Measurements from ENCODE around the gene PSG1. TPM values are rescaled to one million over a fixed set of nuclear protein-coding genes. Genes with fewer than 3 reads are reported as not detected.
A peak's percentile ranks its signal among the peaks of the same experiment; 100 is the strongest.
"Not testable (repeated sequence)": the region's sequence is repeated elsewhere in the genome, so short reads cannot be mapped to it uniquely, and the experiment has no call there.

PSG1 gene
- total RNA-seq, 2 experiments from 2014 or later: not detected

- ATAC-seq (no peak), DNase-seq (no peak)
- intact Hi-C loops (cut with micrococcal nuclease): no loop called here
- POLR2A ChIA-PET: no interaction called here
- CTCF ChIA-PET: no interaction called here
- H3K27me3 Mint-ChIP-seq: peaks cover 8% of the 10 kb centered on the region
- H3K27ac Mint-ChIP-seq: no peak overlapping the region
- TF ChIP-seq CTCF (IDR thresholded peaks at IDR 0.05): no peak
- H3K36me3 Mint-ChIP-seq (ENCODE audit: low read depth): no peaks in the 10 kb centered on the region
- H3K4me1 Mint-ChIP-seq (ENCODE audit: low read depth): no peaks in the 10 kb centered on the region
- H3K9me3 Mint-ChIP-seq: no peaks in the 10 kb centered on the region
- H3K4me3 Mint-ChIP-seq: no peak overlapping the region
Measured at GRCh38 chr19:42872608-42873007, 6.9 kb downstream of the PSG1 start.

GRCh38 chr19:42857544-42857867 is 22.0 kb downstream of the PSG1 start:
- no peaks in the 10 kb centered on the region for H3K36me3 Mint-ChIP-seq (ENCODE audit: low read depth)
- ATAC-seq (no peak), DNase-seq (no peak)
- H3K4me1 Mint-ChIP-seq (ENCODE audit: low read depth): no peaks in the 10 kb centered on the region
- no peak overlapping the region for H3K27ac Mint-ChIP-seq
- intact Hi-C loops (cut with micrococcal nuclease): no loop called here
- peak; percentile 38 for TF ChIP-seq CTCF (IDR thresholded peaks at IDR 0.05)
- ChIA-PET CTCF (no interaction called here), POLR2A (no interaction called here)
- H3K9me3 Mint-ChIP-seq: no peaks in the 10 kb centered on the region
- H3K27me3 Mint-ChIP-seq: peaks cover 7% of the 10 kb centered on the region
- H3K4me3 Mint-ChIP-seq: no peak overlapping the region

GRCh38 chr19:42856866-42857543 is 22.5 kb downstream of the PSG1 start:
- peak; percentile 33 for DNase-seq
- H3K36me3 Mint-ChIP-seq (ENCODE audit: low read depth); POLR2A ChIA-PET; H3K4me1 Mint-ChIP-seq (ENCODE audit: low read depth); H3K4me3 Mint-ChIP-seq; ATAC-seq; H3K27me3 Mint-ChIP-seq; intact Hi-C loops (cut with micrococcal nuclease); H3K9me3 Mint-ChIP-seq; H3K27ac Mint-ChIP-seq: not testable (repeated sequence)
- peak; percentile 70 for TF ChIP-seq CTCF (IDR thresholded peaks at IDR 0.05)
- CTCF ChIA-PET: interaction anchor here (0.7 kb wide), 1 partner anchor 28 kb away, joined by 3 read pairs; no protein-coding TSS in a partner anchor

GRCh38 chr19:42854745-42855144 is 24.8 kb downstream of the PSG1 start:
- POLR2A ChIA-PET; H3K36me3 Mint-ChIP-seq (ENCODE audit: low read depth); H3K9me3 Mint-ChIP-seq; H3K4me3 Mint-ChIP-seq; CTCF ChIA-PET; intact Hi-C loops (cut with micrococcal nuclease); ATAC-seq; H3K4me1 Mint-ChIP-seq (ENCODE audit: low read depth); DNase-seq; H3K27ac Mint-ChIP-seq; H3K27me3 Mint-ChIP-seq: not testable (repeated sequence)

- H3K9me3 Mint-ChIP-seq, CTCF ChIA-PET, POLR2A ChIA-PET: not testable (repeated sequence)
Measured at GRCh38 chr19:42853231-42853630, 26.3 kb downstream of the PSG1 start.

GRCh38 chr19:42852821-42853220 is 26.7 kb downstream of the PSG1 start:
- H3K4me1 Mint-ChIP-seq (ENCODE audit: low read depth); intact Hi-C loops (cut with micrococcal nuclease); ATAC-seq; H3K9me3 Mint-ChIP-seq; H3K36me3 Mint-ChIP-seq (ENCODE audit: low read depth); POLR2A ChIA-PET; H3K4me3 Mint-ChIP-seq; H3K27me3 Mint-ChIP-seq; H3K27ac Mint-ChIP-seq; DNase-seq; CTCF ChIA-PET: not testable (repeated sequence)

More at GRCh38 chr19:42853231-42853630, 26.3 kb downstream of the PSG1 start:
- H3K27ac Mint-ChIP-seq; H3K36me3 Mint-ChIP-seq (ENCODE audit: low read depth); H3K4me3 Mint-ChIP-seq; DNase-seq; H3K27me3 Mint-ChIP-seq; H3K4me1 Mint-ChIP-seq (ENCODE audit: low read depth); intact Hi-C loops (cut with micrococcal nuclease); ATAC-seq: not testable (repeated sequence)

- H3K9me3 Mint-ChIP-seq; DNase-seq; H3K4me3 Mint-ChIP-seq; H3K36me3 Mint-ChIP-seq (ENCODE audit: low read depth); H3K27ac Mint-ChIP-seq; H3K27me3 Mint-ChIP-seq; ATAC-seq; intact Hi-C loops (cut with micrococcal nuclease); CTCF ChIA-PET; POLR2A ChIA-PET; H3K4me1 Mint-ChIP-seq (ENCODE audit: low read depth): not testable (repeated sequence)
Measured at GRCh38 chr19:42851718-42852280, 27.7 kb downstream of the PSG1 start.

Measured in activated CD8-positive, alpha-beta T cell treated with anti-CD3 and anti-CD28 coated beads for 36 hours (primary cell).